Keratinocyte (primary cell): Measurements from ENCODE around the gene RNF39. TPM values are rescaled to one million over a fixed set of nuclear protein-coding genes. Genes with fewer than 3 reads are reported as not detected.

ENCODE experiments used
- DNase-seq: peaks from one replicate; pipeline ENCODE4 v3.0.0-alpha.2; 2011; ENCODE audit warnings: low read depth, missing footprints, low spot score
- FAIRE-seq: peaks from 2 replicates; lab custom pipeline; 2011; peaks lifted over from hg19 to GRCh38; lab: Jason Lieb, UNC
- H2AFZ ChIP-seq: 2 replicates; pipeline ENCODE4 v1.6.0; 2012; ENCODE audit warnings: low read length, control low read depth, inconsistent platforms; ENCODE audit not compliant: control insufficient read depth
- H3K27ac ChIP-seq: 2 replicates; pipeline ENCODE4 v1.5.1; 2011; ENCODE audit warnings: low read length; ENCODE audit not compliant: control insufficient read depth, insufficient read depth
- H3K27me3 ChIP-seq: 3 replicates; pipeline ENCODE4 v1.6.0; 2011; ENCODE audit warnings: low read length; ENCODE audit not compliant: control insufficient read depth, insufficient read depth; ENCODE audit errors: extremely low read depth
- H3K36me3 ChIP-seq, 2 experiments: 2 replicates in 1 of 2; 3 replicates in 1 of 2; pipeline ENCODE4 v1.5.1; 2011; ENCODE audit warnings: low read length in 2 of 2, mild to moderate bottlenecking in 1 of 2; ENCODE audit not compliant: control insufficient read depth in 2 of 2, insufficient read depth in 2 of 2; ENCODE audit errors: extremely low read depth in 1 of 2
- H3K4me1 ChIP-seq: 3 replicates; pipeline ENCODE4 v1.5.1; 2011; ENCODE audit warnings: low read length; ENCODE audit not compliant: control insufficient read depth, insufficient read depth; ENCODE audit errors: extremely low read depth
- H3K4me2 ChIP-seq: 3 replicates; pipeline ENCODE4 v1.6.0; 2011; ENCODE audit warnings: low read depth, low read length; ENCODE audit not compliant: control insufficient read depth, insufficient read depth; ENCODE audit errors: extremely low read depth
- H3K4me3 ChIP-seq, 3 experiments: fragments of 200-600 bp in 1 of 3; sonication (generic) in 1 of 3; 2 replicates in 2 of 3; 3 replicates in 1 of 3; pipeline ENCODE4 v1.5.1; 2011 to 2016; ENCODE audit warnings: low read length in 3 of 3, mild to moderate bottlenecking in 3 of 3, control low read depth in 2 of 3, inconsistent platforms in 1 of 3, low read depth in 1 of 3, mixed read lengths in 1 of 3, mixed run types in 1 of 3, moderate library complexity in 1 of 3; ENCODE audit not compliant: control insufficient read depth in 2 of 3, insufficient read depth in 2 of 3; ENCODE audit errors: extremely low read depth in 1 of 3
- H3K79me2 ChIP-seq: 2 replicates; pipeline ENCODE4 v1.6.0; 2012; ENCODE audit warnings: low read length; ENCODE audit not compliant: control insufficient read depth, insufficient read depth
- H3K9ac ChIP-seq: 3 replicates; pipeline ENCODE4 v1.6.0; 2011; ENCODE audit warnings: low read length; ENCODE audit not compliant: control insufficient read depth, insufficient read depth; ENCODE audit errors: extremely low read depth
- H3K9me1 ChIP-seq: 3 replicates; pipeline ENCODE4 v1.6.0; 2011; ENCODE audit warnings: low read length; ENCODE audit not compliant: control insufficient read depth, insufficient read depth; ENCODE audit errors: extremely low read depth
- H3K9me3 ChIP-seq: 2 replicates; pipeline ENCODE4 v1.5.1; 2012; ENCODE audit warnings: low read depth, low read length; ENCODE audit not compliant: control insufficient read depth
- H4K20me1 ChIP-seq: 3 replicates; pipeline ENCODE4 v1.6.0; 2011; ENCODE audit warnings: low read length; ENCODE audit not compliant: control insufficient read depth, insufficient read depth; ENCODE audit errors: extremely low read depth
- EZH2 ChIP-seq: IDR thresholded peaks from one replicate; pipeline ENCODE4 v1.6.1; 2012; ENCODE audit warnings: inconsistent platforms, mild to moderate bottlenecking, low read length, moderate library complexity
- dilution Hi-C: fragments of 300-500 bp; cut with MboI; formaldehyde crosslinking; loops from one replicate; pipeline ENCODE4 v1.7.0; 2020; ENCODE audit warnings: low sequenced_read_pairs; ENCODE audit not compliant: extremely low pct_ligation_motif_present
- polyA plus RNA-seq, 5 experiments: library from polyadenylated mRNA; depleted of rRNA in 3 of 5; stranded (reverse) in 3 of 5; stranded (forward) in 1 of 5; unstranded in 1 of 5; fragments of >200 nt; gene quantifications; 1 replicate in 1 of 5; 2 replicates in 3 of 5; 3 replicates in 1 of 5; pipeline versions ENCODE4 v1.2.1 to v1.2.3, GENCODE V29; 2011 to 2012; ENCODE audit warnings: missing spikeins in 2 of 5, low read depth in 1 of 5, low replicate concordance in 1 of 5
- TF ChIP-seq, protein P1 (sequence below), 3 experiments: IDR thresholded peaks in 1 of 3; conservative IDR thresholded peaks in 1 of 3; optimal IDR thresholded peaks in 1 of 3; 2 replicates in 2 of 3; 3 replicates in 1 of 3; pipeline versions ENCODE3 to v1.5.1; 2011; ENCODE audit warnings: low read length in 3 of 3, mild to moderate bottlenecking in 3 of 3, moderate library complexity in 2 of 3, control low read depth in 1 of 3, inconsistent platforms in 1 of 3; ENCODE audit not compliant: insufficient read depth in 2 of 3; ENCODE audit errors: extremely low read depth in 1 of 3

Gene RNF39
- polyA plus RNA-seq, 1 donor (not counting 4 experiments of a cell fraction or from before 2014, with no cell fraction given) = 4.4 TPM

GRCh38 chr6:30047220-30047619 is 28.3 kb downstream of the RNF39 start:
- Histone ChIP-seq H3K4me2 (no peak overlapping the region), H3K27ac (no peak overlapping the region), H3K27me3 (no peaks in the 10 kb centered on the region), H3K9ac (no peak overlapping the region), H3K4me1 (peaks cover 7% of the 10 kb centered on the region), H3K9me3 (no peaks in the 10 kb centered on the region), H3K36me3 (no peaks in the 10 kb centered on the region), H3K9me1 (no peaks in the 10 kb centered on the region), H4K20me1 (no peaks in the 10 kb centered on the region), H3K4me3 (no peak overlapping the region), H3K79me2 (no peaks in the 10 kb centered on the region), H2AFZ (no peak overlapping the region)
- TF ChIP-seq, protein P1, sequence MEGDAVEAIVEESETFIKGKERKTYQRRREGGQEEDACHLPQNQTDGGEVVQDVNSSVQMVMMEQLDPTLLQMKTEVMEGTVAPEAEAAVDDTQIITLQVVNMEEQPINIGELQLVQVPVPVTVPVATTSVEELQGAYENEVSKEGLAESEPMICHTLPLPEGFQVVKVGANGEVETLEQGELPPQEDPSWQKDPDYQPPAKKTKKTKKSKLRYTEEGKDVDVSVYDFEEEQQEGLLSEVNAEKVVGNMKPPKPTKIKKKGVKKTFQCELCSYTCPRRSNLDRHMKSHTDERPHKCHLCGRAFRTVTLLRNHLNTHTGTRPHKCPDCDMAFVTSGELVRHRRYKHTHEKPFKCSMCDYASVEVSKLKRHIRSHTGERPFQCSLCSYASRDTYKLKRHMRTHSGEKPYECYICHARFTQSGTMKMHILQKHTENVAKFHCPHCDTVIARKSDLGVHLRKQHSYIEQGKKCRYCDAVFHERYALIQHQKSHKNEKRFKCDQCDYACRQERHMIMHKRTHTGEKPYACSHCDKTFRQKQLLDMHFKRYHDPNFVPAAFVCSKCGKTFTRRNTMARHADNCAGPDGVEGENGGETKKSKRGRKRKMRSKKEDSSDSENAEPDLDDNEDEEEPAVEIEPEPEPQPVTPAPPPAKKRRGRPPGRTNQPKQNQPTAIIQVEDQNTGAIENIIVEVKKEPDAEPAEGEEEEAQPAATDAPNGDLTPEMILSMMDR (optimal IDR thresholded peaks at IDR 0.05 in 1 of 3, IDR thresholded peaks at IDR 0.05 in 1 of 3, conservative IDR thresholded peaks at IDR 0.05 in 1 of 3; ENCODE audit: extremely low read depth in 1 of 3, insufficient read depth in 2 of 3, low read length in 3 of 3) = no peak
- no peak for TF ChIP-seq EZH2
- DNase-seq (no peak), FAIRE-seq (no peak)
- dilution Hi-C loops = no loop called here

DNA sequence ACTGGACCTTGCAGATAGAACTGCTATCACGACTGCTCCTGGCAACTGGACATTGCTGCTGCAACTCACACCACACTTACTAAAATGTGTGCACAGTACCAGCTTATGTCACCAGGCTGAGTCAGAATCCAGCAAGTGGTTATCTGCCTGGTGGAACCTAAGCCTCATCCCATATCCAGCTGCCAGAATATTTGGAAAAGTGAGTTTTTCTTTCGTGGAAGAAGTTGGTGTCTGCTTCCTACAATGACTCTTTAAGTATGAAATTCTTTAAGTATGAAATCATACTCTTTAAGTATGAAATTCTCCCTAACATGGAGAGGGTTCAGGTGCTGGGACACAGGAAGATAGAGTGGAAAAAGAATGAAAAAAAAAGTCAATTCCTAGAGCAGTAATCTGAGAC is 30.9 kb downstream of the RNF39 start:
- Histone ChIP-seq H3K4me2 (no peak overlapping the region), H3K9me1 (no peaks in the 10 kb centered on the region), H3K9ac (no peak overlapping the region), H3K9me3 (no peaks in the 10 kb centered on the region), H3K27ac (no peak overlapping the region), H3K4me3 (no peak overlapping the region), H3K4me1 (peaks cover 7% of the 10 kb centered on the region), H3K27me3 (no peaks in the 10 kb centered on the region), H3K36me3 (peaks cover 0 to 3% of the 10 kb centered on the region in 2 experiments), H3K79me2 (no peaks in the 10 kb centered on the region), H4K20me1 (no peaks in the 10 kb centered on the region), H2AFZ (no peak overlapping the region)
- dilution Hi-C loops = no loop called here
- peak; percentile 70 for FAIRE-seq
- no peak for DNase-seq
- TF ChIP-seq, protein P1 (optimal IDR thresholded peaks at IDR 0.05 in 1 of 3, IDR thresholded peaks at IDR 0.05 in 1 of 3, conservative IDR thresholded peaks at IDR 0.05 in 1 of 3; ENCODE audit: extremely low read depth in 1 of 3, insufficient read depth in 2 of 3, low read length in 3 of 3) = no peak
- TF ChIP-seq EZH2 = no peak
